Lower leg skin (tissue), 4 donors: ENCODE measurements around the gene BCAP31. TPM values are rescaled to one million over a fixed set of nuclear protein-coding genes. Genes with fewer than 3 reads are reported as not detected.

Experiments used
- DNase-seq, 2 donors: peaks; one replicate each; pipeline ENCODE4 v3.0.0-alpha.2; 2019; ENCODE audit warnings: low spot score in 2 of 2
- H3K4me3 ChIP-seq: fragments of 200-600 bp; sonication (generic); 2 replicates; pipeline ENCODE4 v1.5.1; 2017; ENCODE audit warnings: mild to moderate bottlenecking, low read depth; ENCODE audit not compliant: poor library complexity, severe bottlenecking
- CTCF ChIP-seq, 3 donors: fragments of 450-650 bp; IDR thresholded peaks; one replicate each; pipeline ENCODE4 v1.5.1; 2016; ENCODE audit warnings: antibody characterized with exemption in 3 of 3, mild to moderate bottlenecking in 3 of 3, moderate library complexity in 2 of 3
- POLR2A ChIP-seq, 2 donors: fragments of 450-650 bp; IDR thresholded peaks; one replicate each; pipeline ENCODE4 v1.6.1; 2016 to 2017; ENCODE audit warnings: antibody characterized with exemption in 2 of 2, mild to moderate bottlenecking in 1 of 2, moderate library complexity in 1 of 2
- whole genome bisulfite sequencing, 2 donors: methylation state at CpG; one replicate each; pipeline ENCODE4 v1.1.5; 2018; 5-methylcytosine and 5-hydroxymethylcytosine counted together
- intact Hi-C: fragments of 100-400 bp; cut with DNase I; formaldehyde crosslinking; loops from one replicate; pipeline ENCODE4 v1.15.0; 2023; ENCODE audit warnings: low total_unique reads
- total RNA-seq, 4 donors: library from RNA; depleted of rRNA; stranded (reverse); fragments of >200 nt; gene quantifications; one replicate each; pipeline ENCODE4 v1.1.0, GENCODE V29; 2016

Gene BCAP31
- total RNA-seq, 4 donors from 2014 or later: 139 to 210 (median 169) TPM

GRCh38 chrX:153653556-153653955 is 70.6 kb downstream of the BCAP31 start:
- WGBS, 2 donors: 86 to 93% methylated on average over 2 of the region's 2 CpGs
- no peak for DNase-seq
- TF ChIP-seq CTCF (IDR thresholded peaks at IDR 0.05): no peak
- H3K4me3 ChIP-seq: no peak overlapping the region
- intact Hi-C loops: no loop called here

- intact Hi-C loops: no loop called here
- 83 to 100% methylated on average over 1 to 9 of the region's 9 CpGs for WGBS, 2 donors
- no peak for TF ChIP-seq POLR2A (IDR thresholded peaks at IDR 0.05)
- H3K4me3 ChIP-seq: no peak overlapping the region
- peak in 1 of 2 donors; percentile 48 for DNase-seq
Observed at GRCh38 chrX:153651540-153652079, 72.6 kb downstream of the BCAP31 start.

- DNase-seq: no peak
- no peak overlapping the region for H3K4me3 ChIP-seq
- TF ChIP-seq CTCF (IDR thresholded peaks at IDR 0.05) (no peak), POLR2A (IDR thresholded peaks at IDR 0.05) (no peak)
- intact Hi-C loops: no loop called here
- WGBS, 2 donors: 88 to 89% methylated on average over 11 to 13 of the region's 13 CpGs
Observed at GRCh38 chrX:153650959-153651358, 73.2 kb downstream of the BCAP31 start.

Other genes with a start within 250 kb of the BCAP31 start
- gene BGN, start 229.4 kb downstream of the BCAP31 start, total RNA-seq: 10 to 100 TPM; 18.1 to 34.2 (median 22.8) TPM
- under 1 TPM in 1 of 4 donors, not detected in 3; 0.07 TPM for gene ATP2B3, start 206.7 kb downstream of the BCAP31 start, total RNA-seq
- gene CCNQ, start 125.2 kb downstream of the BCAP31 start, total RNA-seq: 10 to 100 TPM; 20.7 to 35.7 (median 28.5) TPM
- under 1 TPM in 2 of 4 donors, not detected in 2; 0.13 to 0.20 TPM for gene DUSP9, start 77.2 kb downstream of the BCAP31 start, total RNA-seq
- 1 to 10 TPM in 3 of 4 donors, under 1 TPM in 1; 0.76 to 6.7 (median 2.1) TPM for gene PNCK, start 50.6 kb downstream of the BCAP31 start, total RNA-seq
- gene SLC6A8, start 36.5 kb downstream of the BCAP31 start, total RNA-seq: 10 to 100 TPM; 26.5 to 43.5 (median 34.5) TPM
- 1 to 10 TPM; 5.0 to 9.3 (median 7.4) TPM for gene ABCD1, start 469 bp upstream of the BCAP31 start, total RNA-seq
- 10 to 100 TPM; 10.9 to 21.9 (median 12.3) TPM for gene PLXNB3, start 39.9 kb upstream of the BCAP31 start, total RNA-seq
- under 1 TPM in 3 of 4 donors, not detected in 1; 0.30 to 0.79 (median 0.36) TPM for gene SRPK3, start 56.7 kb upstream of the BCAP31 start, total RNA-seq
- gene IDH3G, start 70.0 kb upstream of the BCAP31 start, total RNA-seq: 10 to 100 TPM; 66.2 to 94.8 (median 76.1) TPM
- 100 to 1,000 TPM in 3 of 4 donors, 10 to 100 TPM in 1; 90.2 to 169 (median 156) TPM for gene SSR4, start 70.3 kb upstream of the BCAP31 start, total RNA-seq
- 1 to 10 TPM; 2.2 to 6.4 (median 4.6) TPM for gene PDZD4, start 106.2 kb upstream of the BCAP31 start, total RNA-seq
- 10 to 100 TPM in 2 of 4 donors, 1 to 10 TPM in 2; 3.0 to 12.9 (median 8.4) TPM for gene L1CAM, start 161.8 kb upstream of the BCAP31 start, total RNA-seq
- 1 to 10 TPM in 2 of 4 donors, under 1 TPM in 2; 0.53 to 2.6 (median 0.98) TPM for gene AVPR2, start 180.3 kb upstream of the BCAP31 start, total RNA-seq
- 10 to 100 TPM in 2 of 4 donors, 1 to 10 TPM in 2; 2.7 to 14.8 (median 10.5) TPM for gene ARHGAP4, start 201.9 kb upstream of the BCAP31 start, total RNA-seq
- gene NAA10, start 210.7 kb upstream of the BCAP31 start, total RNA-seq: 10 to 100 TPM; 32.6 to 70.9 (median 51.1) TPM
- gene RENBP, start 220.3 kb upstream of the BCAP31 start, total RNA-seq: 10 to 100 TPM in 1 of 4 donors, 1 to 10 TPM in 2, under 1 TPM in 1; 0.76 to 11.8 (median 4.2) TPM
- 10 to 100 TPM; 32.6 to 51.6 (median 40.9) TPM for gene HCFC1, start 247.4 kb upstream of the BCAP31 start, total RNA-seq
- gene TMEM187, start 248.4 kb upstream of the BCAP31 start, total RNA-seq: 10 to 100 TPM; 10.1 to 21.6 (median 14.4) TPM